Fibroblast of lung (primary cell): ENCODE data around the gene SYP. TPM values are rescaled to one million over a fixed set of nuclear protein-coding genes. Genes with fewer than 3 reads are reported as not detected.

Experiments
- DNase-seq, 2 donors: peaks; one replicate each; pipeline versions ENCODE4 v3.0.0 to v3.0.0-alpha.2; 2010; ENCODE audit warnings: low read depth in 2 of 2
- H2AFZ ChIP-seq: 2 replicates; pipeline ENCODE4 v1.5.1; 2012; ENCODE audit warnings: low read length, control low read depth, inconsistent platforms
- H3K27ac ChIP-seq: 2 replicates; pipeline ENCODE4 v1.5.1; 2011; ENCODE audit warnings: low read length, control low read depth; ENCODE audit not compliant: insufficient read depth
- H3K27me3 ChIP-seq: 2 replicates; pipeline ENCODE4 v1.5.1; 2011; ENCODE audit warnings: mild to moderate bottlenecking, low read length; ENCODE audit not compliant: control insufficient read depth, insufficient read depth
- H3K36me3 ChIP-seq: 2 replicates; pipeline ENCODE4 v1.5.1; 2011; ENCODE audit warnings: low read length; ENCODE audit not compliant: control insufficient read depth, insufficient read depth
- H3K4me1 ChIP-seq: 2 replicates; pipeline ENCODE4 v1.5.1; 2011; ENCODE audit warnings: low read length; ENCODE audit not compliant: control insufficient read depth, insufficient read depth; ENCODE audit errors: extremely low read depth
- H3K4me2 ChIP-seq: 2 replicates; pipeline ENCODE4 v1.5.1; 2011; ENCODE audit warnings: low read length, control low read depth; ENCODE audit not compliant: insufficient read depth; ENCODE audit errors: extremely low read depth
- H3K4me3 ChIP-seq, 4 experiments: fragments of 200-600 bp in 1 of 4; sonication (generic) in 1 of 4; replicated peaks in 1 of 4; 2 replicates each; pipeline ENCODE4 v1.5.1; 2011 to 2016; ENCODE audit warnings: low read length in 4 of 4, low read depth in 3 of 4, mild to moderate bottlenecking in 3 of 4, control low read depth in 2 of 4, inconsistent platforms in 1 of 4, mixed read lengths in 1 of 4; ENCODE audit not compliant: insufficient read depth in 1 of 4; ENCODE audit errors: control extremely low read depth in 1 of 4
- H3K79me2 ChIP-seq: 2 replicates; pipeline ENCODE4 v1.5.1; 2012; ENCODE audit warnings: mild to moderate bottlenecking, low read length, inconsistent platforms; ENCODE audit not compliant: control insufficient read depth, insufficient read depth
- H3K9ac ChIP-seq: 2 replicates; pipeline ENCODE4 v1.5.1; 2011; ENCODE audit warnings: mild to moderate bottlenecking, low read length, control low read depth; ENCODE audit not compliant: insufficient read depth
- H3K9me3 ChIP-seq: 2 replicates; pipeline ENCODE4 v1.5.1; 2012; ENCODE audit warnings: low read depth, low read length; ENCODE audit not compliant: control insufficient read depth, insufficient read depth
- H4K20me1 ChIP-seq: 2 replicates; pipeline ENCODE4 v1.5.1; 2011; ENCODE audit warnings: low read length; ENCODE audit not compliant: control insufficient read depth, insufficient read depth; ENCODE audit errors: extremely low read depth
- CTCF ChIP-seq, 2 donors: IDR thresholded peaks in 1 of 2; conservative IDR thresholded peaks in 1 of 2; 1 replicate in 1 of 2; 2 replicates in 1 of 2; pipeline ENCODE4 v1.5.1; 2011 to 2012; ENCODE audit warnings: low read length in 2 of 2, control low read depth in 1 of 2, inconsistent platforms in 1 of 2, low read depth in 1 of 2, mild to moderate bottlenecking in 1 of 2
- EZH2 ChIP-seq: IDR thresholded peaks from 2 replicates; pipeline ENCODE4 v1.5.1; 2012; ENCODE audit warnings: low read length, control low read depth, mild to moderate bottlenecking; ENCODE audit errors: missing control alignments
- polyA plus RNA-seq, 2 donors: library from polyadenylated mRNA; depleted of rRNA in 1 of 2; stranded (reverse) in 1 of 2; unstranded in 1 of 2; fragments of >200 nt; gene quantifications; 2 replicates each; pipeline ENCODE4 v1.2.1, GENCODE V29; 2011 to 2012; ENCODE audit warnings: missing spikeins in 1 of 2
- total RNA-seq: library from RNA; depleted of rRNA; stranded (reverse); fragments of >200 nt; gene quantifications from 2 replicates; pipeline ENCODE4 v1.2.1, GENCODE V29; 2014

The SYP gene
- total and polyA plus RNA-seq, 2 donors (not counting 1 experiment from before 2014, with no cell fraction given), result 0.08 to 0.17 TPM

GRCh38 chrX:49206543-49206942 is 6.5 kb upstream of the SYP start:
- H3K36me3 ChIP-seq, result no peaks in the 10 kb centered on the region
- no peak overlapping the region for H3K4me2 ChIP-seq
- no peaks in the 10 kb centered on the region for H4K20me1 ChIP-seq
- H3K9me3 ChIP-seq, result no peaks in the 10 kb centered on the region
- no peaks in the 10 kb centered on the region for H3K27me3 ChIP-seq
- no peak for TF ChIP-seq CTCF (conservative IDR thresholded peaks at IDR 0.05 in 1 of 2, IDR thresholded peaks at IDR 0.05 in 1 of 2; ENCODE audit: low read depth in 1 of 2, low read length in 2 of 2)
- H3K4me3 ChIP-seq, result no peak overlapping the region
- no peak overlapping the region for H3K27ac ChIP-seq
- no peaks in the 10 kb centered on the region for H3K79me2 ChIP-seq
- no peak overlapping the region for H2AFZ ChIP-seq
- H3K4me1 ChIP-seq, result no peaks in the 10 kb centered on the region
- DNase-seq, result no peak
- H3K9ac ChIP-seq, result no peak overlapping the region

- no peaks in the 10 kb centered on the region for H3K27me3 ChIP-seq
- H3K36me3 ChIP-seq, result no peaks in the 10 kb centered on the region
- no peak for TF ChIP-seq EZH2
- no peak for TF ChIP-seq CTCF (conservative IDR thresholded peaks at IDR 0.05 in 1 of 2, IDR thresholded peaks at IDR 0.05 in 1 of 2; ENCODE audit: low read depth in 1 of 2, low read length in 2 of 2)
- no peak for DNase-seq
- H2AFZ ChIP-seq, result no peak overlapping the region
- no peaks in the 10 kb centered on the region for H3K9me3 ChIP-seq
- no peak overlapping the region for H3K9ac ChIP-seq
- H3K27ac ChIP-seq, result no peak overlapping the region
- H3K4me3 ChIP-seq, result no peak overlapping the region
- H4K20me1 ChIP-seq, result no peaks in the 10 kb centered on the region
- no peaks in the 10 kb centered on the region for H3K79me2 ChIP-seq
- no peaks in the 10 kb centered on the region for H3K4me1 ChIP-seq
- H3K4me2 ChIP-seq, result no peak overlapping the region
Observed at GRCh38 chrX:49205443-49205842, 5.5 kb upstream of the SYP start.

GRCh38 chrX:49204709-49205108 is 4.7 kb upstream of the SYP start:
- no peaks in the 10 kb centered on the region for H3K27me3 ChIP-seq
- H3K79me2 ChIP-seq, result no peaks in the 10 kb centered on the region
- H2AFZ ChIP-seq, result no peak overlapping the region
- no peak for DNase-seq
- no peak overlapping the region for H3K4me3 ChIP-seq
- no peak overlapping the region for H3K27ac ChIP-seq
- H3K9me3 ChIP-seq, result no peaks in the 10 kb centered on the region
- TF ChIP-seq CTCF (conservative IDR thresholded peaks at IDR 0.05 in 1 of 2, IDR thresholded peaks at IDR 0.05 in 1 of 2; ENCODE audit: low read depth in 1 of 2, low read length in 2 of 2) (no peak), EZH2 (no peak)
- H3K4me2 ChIP-seq, result no peak overlapping the region
- no peaks in the 10 kb centered on the region for H3K36me3 ChIP-seq
- no peaks in the 10 kb centered on the region for H3K4me1 ChIP-seq
- H3K9ac ChIP-seq, result no peak overlapping the region
- no peaks in the 10 kb centered on the region for H4K20me1 ChIP-seq
